Activated T-cell treated with anti-CD3 and anti-CD28 coated beads, Interleukin-2, amount 50 U/mL, for 72 hours (primary cell): ENCODE measurements around the gene DIAPH1. TPM values are rescaled to one million over a fixed set of nuclear protein-coding genes. Genes with fewer than 3 reads are reported as not detected.

ENCODE experiments used
- ATAC-seq, 2 donors: fragments of 150-1000 bp; cut with Tn5 transposase; replicated peaks in 1 of 2; 2 replicates each; pipeline ENCODE4 v1.10.0; 2021; ENCODE audit warnings: moderate library complexity in 2 of 2, mild to moderate bottlenecking in 1 of 2
- DNase-seq, 2 donors: peaks; one replicate each; pipeline ENCODE4 v3.0.0; 2021 to 2022; ENCODE audit warnings: mixed read lengths in 1 of 2
- H3K27ac Mint-ChIP-seq: one replicate; pipeline ENCODE4 v1.8.0; 2022; ENCODE audit warnings: mild to moderate bottlenecking, moderate library complexity, mixed read lengths
- H3K27me3 Mint-ChIP-seq: one replicate; pipeline ENCODE4 v1.8.0; 2022; ENCODE audit warnings: low read depth, mixed read lengths
- H3K36me3 Mint-ChIP-seq, 2 donors: one replicate each; pipeline ENCODE4 v1.8.0; 2022; ENCODE audit warnings: mixed read lengths in 2 of 2, mild to moderate bottlenecking in 1 of 2; ENCODE audit not compliant: insufficient read depth in 2 of 2
- H3K4me1 Mint-ChIP-seq: one replicate; pipeline ENCODE4 v1.8.0; 2022; ENCODE audit warnings: low read depth, mixed read lengths
- H3K4me3 Mint-ChIP-seq, 2 donors: one replicate each; pipeline ENCODE4 v1.8.0; 2022; ENCODE audit warnings: mild to moderate bottlenecking in 2 of 2, mixed read lengths in 2 of 2, moderate library complexity in 2 of 2
- H3K9me3 Mint-ChIP-seq, 2 donors: one replicate each; pipeline ENCODE4 v1.8.0; 2022; ENCODE audit warnings: mixed read lengths in 2 of 2
- total RNA-seq, 2 donors: library from RNA; stranded (reverse); gene quantifications; one replicate each; pipeline ENCODE4 v1.2.3, GENCODE V29; 2022

DIAPH1 gene
- total RNA-seq, 2 donors from 2014 or later = 162 to 165 TPM

DNA sequence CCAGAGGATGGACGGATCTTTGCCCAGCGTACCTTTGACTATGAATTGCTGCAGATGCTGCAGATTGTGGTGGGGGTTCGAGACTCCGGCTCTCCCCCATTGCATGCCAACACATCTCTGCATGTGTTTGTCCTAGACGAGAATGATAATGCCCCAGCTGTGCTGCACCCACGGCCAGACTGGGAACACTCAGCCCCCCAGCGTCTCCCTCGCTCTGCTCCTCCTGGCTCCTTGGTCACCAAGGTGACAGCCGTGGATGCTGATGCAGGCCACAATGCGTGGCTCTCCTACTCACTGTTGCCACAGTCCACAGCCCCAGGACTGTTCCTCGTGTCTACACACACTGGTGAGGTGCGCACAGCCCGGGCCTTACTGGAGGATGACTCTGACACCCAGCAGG is 128.0 kb downstream of the DIAPH1 start:
- Mint-ChIP-seq H3K27ac (no peak overlapping the region), H3K27me3 (peaks cover 85% of the 10 kb centered on the region), H3K9me3 (no peaks in the 10 kb centered on the region), H3K4me3 (no peak overlapping the region), H3K36me3 (peaks cover 0 to 3% of the 10 kb centered on the region in 2 donors), H3K4me1 (peaks cover 14% of the 10 kb centered on the region)
- DNase-seq (no peak), ATAC-seq (no peak)

DNA sequence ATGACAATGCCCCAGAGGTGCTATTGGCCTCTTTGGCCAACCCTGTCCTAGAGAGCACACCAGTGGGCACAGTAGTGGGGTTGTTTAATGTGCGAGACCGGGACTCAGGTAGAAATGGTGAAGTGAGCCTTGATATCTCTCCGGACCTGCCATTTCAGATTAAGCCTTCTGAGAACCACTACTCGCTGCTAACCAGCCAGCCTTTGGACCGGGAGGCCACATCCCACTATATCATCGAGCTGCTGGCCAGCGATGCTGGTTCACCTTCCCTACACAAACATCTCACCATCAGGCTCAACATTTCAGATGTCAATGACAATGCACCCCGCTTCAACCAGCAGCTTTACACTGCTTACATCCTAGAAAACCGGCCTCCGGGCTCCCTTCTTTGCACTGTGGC is 128.5 kb downstream of the DIAPH1 start:
- Mint-ChIP-seq H3K27ac (no peak overlapping the region), H3K36me3 (peaks cover 0 to 3% of the 10 kb centered on the region in 2 donors), H3K4me1 (peaks cover 9% of the 10 kb centered on the region), H3K4me3 (no peak overlapping the region), H3K27me3 (peaks cover 85% of the 10 kb centered on the region), H3K9me3 (no peaks in the 10 kb centered on the region)
- DNase-seq (no peak), ATAC-seq (no peak)

DNA sequence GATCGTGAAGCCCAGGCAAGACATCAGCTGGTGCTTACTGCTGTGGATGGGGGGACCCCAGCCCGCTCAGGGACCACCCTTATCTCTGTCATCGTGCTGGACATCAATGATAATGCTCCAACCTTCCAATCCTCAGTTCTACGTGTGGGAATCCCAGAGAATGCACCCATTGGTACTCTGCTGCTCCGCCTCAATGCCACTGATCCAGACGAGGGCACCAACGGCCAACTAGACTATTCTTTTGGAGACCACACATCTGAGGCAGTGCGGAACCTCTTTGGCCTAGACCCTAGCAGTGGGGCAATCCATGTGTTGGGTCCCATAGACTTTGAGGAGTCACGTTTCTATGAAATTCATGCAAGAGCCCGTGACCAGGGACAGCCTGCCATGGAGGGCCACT is 129.0 kb downstream of the DIAPH1 start:
- no peak overlapping the region for H3K27ac Mint-ChIP-seq
- H3K4me1 Mint-ChIP-seq = peaks cover 7% of the 10 kb centered on the region
- ATAC-seq = no peak
- DNase-seq = no peak
- H3K9me3 Mint-ChIP-seq = no peaks in the 10 kb centered on the region
- no peak overlapping the region for H3K4me3 Mint-ChIP-seq
- peaks cover 0 to 3% of the 10 kb centered on the region in 2 donors for H3K36me3 Mint-ChIP-seq
- H3K27me3 Mint-ChIP-seq = peaks cover 85% of the 10 kb centered on the region

DNA sequence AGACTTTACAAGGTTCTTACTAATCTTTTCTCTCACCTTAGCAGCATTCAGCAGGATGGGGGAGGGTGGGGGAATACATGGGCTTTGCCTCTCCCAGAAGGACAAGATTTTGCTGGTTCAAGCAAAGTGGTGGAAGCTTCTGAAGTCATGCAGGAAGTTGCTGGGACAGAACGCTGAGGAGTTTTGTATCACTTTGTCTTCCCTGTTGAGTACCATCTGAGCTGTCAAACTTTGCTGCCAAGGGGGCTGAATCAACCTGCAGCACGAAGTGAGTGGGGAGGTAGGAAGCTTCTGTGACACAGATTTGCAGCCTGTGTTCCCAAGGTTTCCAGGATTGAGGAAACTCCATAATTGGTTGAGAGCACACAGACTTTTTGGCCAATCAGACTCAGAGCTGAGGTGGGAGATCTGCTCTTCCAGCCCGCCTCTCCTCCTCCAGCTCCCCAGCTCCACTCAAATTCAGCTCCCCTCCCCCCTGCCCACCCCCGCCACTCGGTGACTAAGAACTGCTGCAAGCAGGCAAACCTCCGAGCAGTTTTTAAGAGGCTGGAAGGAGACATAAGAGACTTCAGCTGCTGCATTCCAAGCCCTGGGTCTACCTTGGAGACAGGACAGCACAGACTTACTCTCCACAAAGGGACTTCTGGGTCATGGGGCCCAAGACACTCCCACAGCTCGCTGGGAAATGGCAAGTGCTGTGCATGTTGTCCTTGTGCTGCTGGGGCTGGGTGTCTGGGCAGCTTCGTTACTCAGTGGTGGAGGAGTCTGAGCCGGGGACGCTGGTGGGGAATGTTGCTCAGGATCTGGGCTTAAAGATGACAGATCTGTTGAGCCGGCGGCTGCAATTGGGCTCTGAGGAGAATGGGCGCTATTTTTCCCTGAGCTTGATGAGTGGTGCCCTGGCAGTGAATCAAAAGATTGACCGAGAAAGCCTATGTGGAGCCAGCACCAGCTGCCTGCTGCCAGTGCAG is 129.9 kb downstream of the DIAPH1 start, which contains the start of gene PCDHGC5:
Gene PCDHGC5, plus strand, starts transcription at position 491 of the 971 bp plus-strand sequence. Its CDS starts 160 bp downstream, at position 651.
- Mint-ChIP-seq H3K4me1 (peaks cover 13% of the 10 kb centered on the region), H3K9me3 (no peaks in the 10 kb centered on the region), H3K27ac (no peak within 1 kb of the TSS), H3K27me3 (peaks cover 85% of the 10 kb centered on the region), H3K4me3 (no peak within 1 kb of the TSS), H3K36me3 (peaks cover 0 to 3% of the 10 kb centered on the region in 2 donors)
- no peak for ATAC-seq
- no peak for DNase-seq

DNA sequence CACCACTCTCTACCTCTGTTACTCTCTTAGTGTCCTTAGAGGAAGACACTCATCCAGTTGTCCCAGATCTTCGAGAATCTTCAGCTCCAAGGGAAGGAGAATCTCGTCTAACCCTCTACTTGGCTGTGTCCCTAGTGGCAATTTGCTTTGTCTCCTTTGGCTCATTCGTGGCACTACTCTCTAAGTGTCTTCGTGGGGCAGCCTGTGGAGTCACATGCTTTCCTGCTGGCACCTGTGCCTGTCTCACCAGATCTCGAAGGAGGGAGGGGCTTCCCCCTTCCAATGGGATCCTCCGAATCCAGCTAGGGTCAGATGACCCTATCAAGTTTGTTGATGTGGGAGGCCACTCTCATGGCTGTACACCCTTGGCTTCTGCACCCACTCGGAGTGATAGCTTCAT is 131.7 kb downstream of the DIAPH1 start:
- peaks cover 8% of the 10 kb centered on the region for H3K4me1 Mint-ChIP-seq
- H3K27ac Mint-ChIP-seq = no peak overlapping the region
- no peak overlapping the region for H3K4me3 Mint-ChIP-seq
- H3K27me3 Mint-ChIP-seq = peaks cover 89% of the 10 kb centered on the region
- DNase-seq (no peak), ATAC-seq (no peak)
- H3K9me3 Mint-ChIP-seq = no peaks in the 10 kb centered on the region
- peaks cover 2 to 4% of the 10 kb centered on the region in 2 donors for H3K36me3 Mint-ChIP-seq

DNA sequence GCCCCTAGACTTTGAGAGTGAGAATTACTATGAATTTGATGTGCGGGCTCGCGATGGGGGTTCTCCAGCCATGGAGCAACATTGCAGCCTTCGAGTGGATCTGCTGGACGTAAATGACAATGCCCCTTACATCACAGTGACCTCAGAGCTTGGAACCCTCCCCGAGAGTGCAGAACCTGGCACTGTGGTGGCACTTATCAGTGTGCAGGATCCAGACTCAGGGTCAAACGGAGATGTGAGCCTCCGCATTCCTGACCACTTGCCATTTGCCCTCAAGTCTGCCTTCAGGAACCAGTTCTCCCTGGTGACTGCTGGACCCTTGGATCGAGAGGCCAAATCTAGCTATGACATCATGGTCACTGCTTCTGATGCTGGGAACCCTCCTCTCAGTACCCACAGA is 132.7 kb downstream of the DIAPH1 start:
- peaks cover 6% of the 10 kb centered on the region for H3K4me1 Mint-ChIP-seq
- H3K27me3 Mint-ChIP-seq = peaks cover 82% of the 10 kb centered on the region
- no peaks in the 10 kb centered on the region for H3K9me3 Mint-ChIP-seq
- ATAC-seq (no peak), DNase-seq (no peak)
- no peak overlapping the region for H3K27ac Mint-ChIP-seq
- peaks cover 2 to 4% of the 10 kb centered on the region in 2 donors for H3K36me3 Mint-ChIP-seq
- no peak overlapping the region for H3K4me3 Mint-ChIP-seq

DNA sequence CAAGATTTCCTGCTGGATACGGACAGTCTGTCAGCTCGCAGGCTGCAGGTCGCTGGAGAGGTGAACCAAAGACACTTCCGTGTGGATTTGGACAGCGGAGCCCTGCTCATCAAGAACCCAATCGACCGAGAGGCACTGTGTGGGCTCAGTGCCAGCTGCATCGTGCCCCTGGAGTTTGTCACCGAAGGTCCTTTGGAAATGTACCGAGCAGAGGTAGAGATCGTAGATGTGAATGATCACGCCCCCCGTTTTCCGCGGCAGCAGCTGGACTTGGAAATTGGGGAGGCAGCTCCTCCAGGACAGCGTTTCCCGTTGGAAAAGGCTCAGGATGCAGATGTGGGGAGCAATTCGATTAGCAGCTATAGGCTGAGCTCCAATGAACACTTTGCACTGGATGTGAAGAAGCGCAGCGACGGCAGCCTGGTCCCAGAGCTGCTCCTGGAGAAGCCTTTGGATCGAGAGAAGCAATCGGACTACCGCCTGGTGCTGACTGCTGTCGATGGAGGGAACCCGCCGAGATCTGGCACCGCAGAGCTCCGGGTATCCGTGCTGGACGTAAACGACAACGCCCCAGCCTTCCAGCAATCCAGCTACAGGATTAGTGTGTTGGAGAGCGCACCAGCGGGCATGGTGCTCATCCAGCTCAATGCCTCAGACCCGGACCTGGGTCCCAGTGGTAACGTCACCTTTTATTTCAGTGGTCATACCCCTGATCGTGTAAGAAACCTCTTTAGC is 133.3 kb downstream of the DIAPH1 start:
- peak overlapping the region; percentile 11 to 69 for H3K4me3 Mint-ChIP-seq
- H3K36me3 Mint-ChIP-seq = peaks cover 2% of the 10 kb centered on the region in 2 donors
- no peak for DNase-seq
- peaks cover 6% of the 10 kb centered on the region for H3K4me1 Mint-ChIP-seq
- no peaks in the 10 kb centered on the region for H3K9me3 Mint-ChIP-seq
- ATAC-seq = no peak
- no peak overlapping the region for H3K27ac Mint-ChIP-seq
- H3K27me3 Mint-ChIP-seq = peaks cover 76% of the 10 kb centered on the region

DNA sequence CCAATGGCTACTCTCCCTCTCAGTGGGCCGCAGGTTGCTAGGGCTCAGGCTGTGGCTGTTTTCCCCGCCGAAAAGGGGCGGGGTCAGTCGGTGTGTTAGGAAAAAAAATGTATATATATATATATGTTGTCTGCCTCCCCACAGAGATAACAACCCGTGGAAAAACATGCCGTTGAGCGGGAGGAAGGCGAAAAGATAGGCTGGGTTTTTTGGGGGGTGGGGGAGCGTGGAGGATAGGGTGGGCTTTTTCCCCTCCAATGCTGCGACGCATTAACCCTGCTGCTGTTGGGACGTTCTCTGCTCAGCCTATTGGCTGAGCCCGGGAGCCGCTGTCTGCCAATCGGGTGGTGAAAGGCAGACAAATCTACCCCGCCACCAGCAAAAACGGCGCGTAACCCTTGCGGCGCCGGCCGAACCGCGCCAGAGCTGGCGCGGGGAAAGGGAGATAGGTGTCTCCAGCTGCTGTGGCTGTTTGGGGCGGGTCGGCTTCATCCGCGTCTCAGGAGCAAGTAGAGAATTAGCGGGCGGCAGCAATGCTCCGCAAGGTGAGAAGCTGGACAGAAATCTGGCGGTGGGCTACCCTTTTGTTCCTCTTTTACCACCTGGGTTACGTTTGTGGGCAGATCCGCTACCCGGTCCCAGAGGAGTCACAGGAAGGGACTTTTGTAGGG is 134.0 kb downstream of the DIAPH1 start, which contains the start of gene PCDHGC4:
Gene PCDHGC4, plus strand, starts transcription at position 390 of the 671 bp plus-strand sequence. Its CDS starts 144 bp downstream, at position 534.
- Mint-ChIP-seq H3K27ac (no peak within 1 kb of the TSS), H3K36me3 (peaks cover 2% of the 10 kb centered on the region in 2 donors), H3K27me3 (peaks cover 71% of the 10 kb centered on the region), H3K4me3 (peak within 1 kb of the TSS; percentile 11 to 69), H3K9me3 (no peaks in the 10 kb centered on the region), H3K4me1 (peaks cover 6% of the 10 kb centered on the region)
- DNase-seq (peak in 1 of 2 donors; percentile 12), ATAC-seq (peak; percentile 43 to 45)

DNA sequence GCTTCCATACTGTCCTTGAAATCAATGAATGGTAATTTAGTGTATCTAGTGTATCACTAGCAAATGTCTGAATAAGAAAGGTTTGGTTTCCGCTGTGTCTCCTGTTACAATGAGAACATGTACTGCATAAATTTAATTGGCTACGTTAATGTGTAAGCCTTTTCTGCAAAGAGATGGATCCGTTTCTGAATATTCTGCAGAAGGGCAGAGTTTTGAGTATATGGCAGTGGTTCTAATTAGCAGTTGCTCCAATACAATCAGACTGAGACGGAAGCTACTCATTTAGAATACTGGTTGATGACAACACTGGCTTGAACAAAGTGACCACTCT is 134.5 kb downstream of the DIAPH1 start:
- peaks cover 72% of the 10 kb centered on the region for H3K27me3 Mint-ChIP-seq
- no peaks in the 10 kb centered on the region for H3K9me3 Mint-ChIP-seq
- DNase-seq (no peak), ATAC-seq (no peak)
- peaks cover 6% of the 10 kb centered on the region for H3K4me1 Mint-ChIP-seq
- peak overlapping the region; percentile 11 to 69 for H3K4me3 Mint-ChIP-seq
- H3K36me3 Mint-ChIP-seq = peaks cover 2% of the 10 kb centered on the region in 2 donors
- H3K27ac Mint-ChIP-seq = no peak overlapping the region

DNA sequence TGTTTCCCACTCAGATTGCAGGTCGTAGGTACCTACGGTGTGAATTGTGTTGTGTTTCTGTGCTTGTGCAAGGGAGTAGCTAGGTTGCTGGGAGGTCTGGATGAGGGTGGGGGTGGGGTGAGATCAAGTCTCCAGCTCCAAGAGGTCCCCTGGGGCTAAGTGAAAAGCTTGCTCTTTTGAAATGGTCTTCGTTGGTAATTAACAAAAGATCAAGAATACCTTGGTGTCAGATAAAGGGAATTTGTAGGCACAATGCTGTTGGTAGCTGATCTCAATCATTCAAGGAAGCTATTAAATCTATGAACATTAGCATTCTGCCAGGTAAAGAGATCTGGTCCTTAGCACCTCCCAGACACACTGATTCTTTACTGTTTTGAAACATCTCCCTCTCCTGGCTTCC is 134.9 kb downstream of the DIAPH1 start:
- Mint-ChIP-seq H3K9me3 (no peaks in the 10 kb centered on the region), H3K36me3 (peaks cover 2% of the 10 kb centered on the region in 2 donors), H3K4me3 (no peak overlapping the region), H3K4me1 (peaks cover 6% of the 10 kb centered on the region), H3K27ac (no peak overlapping the region), H3K27me3 (peaks cover 69% of the 10 kb centered on the region)
- no peak for DNase-seq
- no peak for ATAC-seq

DNA sequence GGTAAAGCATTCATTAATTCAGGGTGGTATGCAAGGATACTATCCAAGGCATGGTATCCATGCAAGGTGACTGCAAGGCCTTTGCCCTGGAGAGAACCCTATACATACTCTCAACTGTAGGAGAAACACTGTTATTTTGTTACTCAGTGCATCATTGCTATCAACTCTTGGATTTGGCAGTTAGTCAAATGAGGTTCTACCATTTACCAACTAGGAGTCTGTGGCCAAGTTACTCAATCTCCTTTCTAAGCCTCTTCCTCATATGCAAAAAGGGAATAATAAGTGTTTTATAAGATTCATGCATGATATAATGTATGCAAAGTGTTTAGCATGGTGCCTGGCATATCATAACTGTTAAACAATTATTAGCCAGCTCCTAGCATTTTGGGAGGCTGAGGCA is 139.0 kb downstream of the DIAPH1 start:
- Mint-ChIP-seq H3K36me3 (peaks cover 2 to 4% of the 10 kb centered on the region in 2 donors), H3K27me3 (peaks cover 76% of the 10 kb centered on the region), H3K4me3 (no peak overlapping the region), H3K4me1 (peaks cover 35% of the 10 kb centered on the region), H3K27ac (no peak overlapping the region), H3K9me3 (no peaks in the 10 kb centered on the region)
- DNase-seq (no peak), ATAC-seq (no peak)

DNA sequence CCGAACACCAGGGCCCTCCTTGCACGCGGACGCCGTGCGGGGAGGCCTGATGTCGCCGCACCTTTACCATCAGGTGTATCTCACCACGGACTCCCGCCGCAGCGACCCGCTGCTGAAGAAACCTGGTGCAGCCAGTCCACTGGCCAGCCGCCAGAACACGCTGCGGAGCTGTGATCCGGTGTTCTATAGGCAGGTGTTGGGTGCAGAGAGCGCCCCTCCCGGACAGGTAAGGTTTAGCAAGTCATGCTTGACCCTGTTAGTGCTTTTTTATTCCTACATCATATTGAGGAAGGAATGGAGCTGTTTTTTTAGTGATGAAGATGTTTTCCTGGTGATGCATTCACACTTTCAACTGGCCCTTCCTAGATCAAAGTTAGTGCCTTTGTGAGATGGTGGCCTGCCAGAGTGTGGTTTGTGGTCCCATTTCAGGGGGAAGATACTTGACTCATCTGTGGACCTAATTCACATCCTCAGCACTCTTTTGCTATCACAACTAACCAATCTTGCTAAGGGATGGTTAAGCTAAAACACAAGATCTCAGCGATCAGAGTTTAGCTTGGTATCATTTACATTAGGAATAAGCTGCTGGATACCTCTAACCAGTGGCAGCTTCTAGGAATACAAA is 140.4 kb downstream of the DIAPH1 start:
- Mint-ChIP-seq H3K27me3 (peaks cover 66% of the 10 kb centered on the region), H3K27ac (no peak overlapping the region), H3K36me3 (peaks cover 2 to 4% of the 10 kb centered on the region in 2 donors), H3K9me3 (no peaks in the 10 kb centered on the region), H3K4me1 (peaks cover 29% of the 10 kb centered on the region), H3K4me3 (no peak overlapping the region)
- DNase-seq (peak in 1 of 2 donors; percentile 31), ATAC-seq (peak; percentile 41 to 47)
